Effector memory CD8-positive, alpha-beta T cell (primary cell): ENCODE measurements around the gene STX16.

Experiments used
- ATAC-seq: fragments of 150-1000 bp; cut with Tn5 transposase; replicated peaks from 2 replicates; pipeline ENCODE4 v1.10.0; 2021; ENCODE audit warnings: mild to moderate bottlenecking, moderate library complexity
- DNase-seq, 3 experiments: peaks; one replicate each; pipeline ENCODE4 v3.0.0; 2021
- H3K27ac Mint-ChIP-seq, 2 donors: one replicate each; pipeline ENCODE4 v1.8.0; 2022; ENCODE audit warnings: mild to moderate bottlenecking in 2 of 2, mixed read lengths in 2 of 2, moderate library complexity in 2 of 2
- H3K27me3 Mint-ChIP-seq, 2 donors: one replicate each; pipeline ENCODE4 v1.8.0; 2022; ENCODE audit warnings: mixed read lengths in 2 of 2
- H3K36me3 Mint-ChIP-seq: one replicate; pipeline ENCODE4 v1.8.0; 2022; ENCODE audit warnings: mild to moderate bottlenecking, moderate library complexity, mixed read lengths; ENCODE audit not compliant: insufficient read depth
- H3K4me1 Mint-ChIP-seq, 2 donors: one replicate each; pipeline ENCODE4 v1.8.0; 2022; ENCODE audit warnings: low read depth in 2 of 2, mixed read lengths in 2 of 2
- H3K4me3 Mint-ChIP-seq, 2 donors: one replicate each; pipeline ENCODE4 v1.8.0; 2022; ENCODE audit warnings: mild to moderate bottlenecking in 2 of 2, mixed read lengths in 2 of 2, moderate library complexity in 2 of 2
- H3K9me3 Mint-ChIP-seq, 2 donors: one replicate each; pipeline ENCODE4 v1.8.0; 2022; ENCODE audit warnings: mixed read lengths in 2 of 2

STX16 gene

GRCh38 chr20:58699623-58700107 lies 48.6 kb downstream of the STX16 start:
- Mint-ChIP-seq H3K36me3 (peaks cover 18% of the 10 kb centered on the region), H3K4me3 (no peak overlapping the region), H3K27me3 (no peaks in the 10 kb centered on the region), H3K9me3 (no peaks in the 10 kb centered on the region), H3K27ac (peak overlapping the region in 1 of 2 donors; percentile 82), H3K4me1 (peaks cover 0 to 8% of the 10 kb centered on the region in 2 donors)
- ATAC-seq (no peak), DNase-seq (no peak)

- H3K36me3 Mint-ChIP-seq = peaks cover 22% of the 10 kb centered on the region
- H3K27ac Mint-ChIP-seq = peak overlapping the region in 1 of 2 donors; percentile 82
- H3K4me3 Mint-ChIP-seq = no peak overlapping the region
- ATAC-seq (no peak), DNase-seq (no peak)
- H3K27me3 Mint-ChIP-seq = no peaks in the 10 kb centered on the region
- peaks cover 0 to 8% of the 10 kb centered on the region in 2 donors for H3K4me1 Mint-ChIP-seq
- no peaks in the 10 kb centered on the region for H3K9me3 Mint-ChIP-seq
Measured at GRCh38 chr20:58700121-58700821, 49.2 kb downstream of the STX16 start.

- H3K27ac Mint-ChIP-seq = no peak overlapping the region
- ATAC-seq (no peak), DNase-seq (no peak)
- H3K27me3 Mint-ChIP-seq = no peaks in the 10 kb centered on the region
- H3K9me3 Mint-ChIP-seq = no peaks in the 10 kb centered on the region
- H3K4me3 Mint-ChIP-seq = no peak overlapping the region
- peaks cover 0 to 8% of the 10 kb centered on the region in 2 donors for H3K4me1 Mint-ChIP-seq
- H3K36me3 Mint-ChIP-seq = peaks cover 22% of the 10 kb centered on the region
Measured at GRCh38 chr20:58700823-58701222, 49.7 kb downstream of the STX16 start.

- H3K36me3 Mint-ChIP-seq = peaks cover 22% of the 10 kb centered on the region
- no peaks in the 10 kb centered on the region for H3K9me3 Mint-ChIP-seq
- peaks cover 0 to 8% of the 10 kb centered on the region in 2 donors for H3K4me1 Mint-ChIP-seq
- no peaks in the 10 kb centered on the region for H3K27me3 Mint-ChIP-seq
- H3K27ac Mint-ChIP-seq = no peak overlapping the region
- DNase-seq (no peak), ATAC-seq (no peak)
- H3K4me3 Mint-ChIP-seq = no peak overlapping the region
Measured at GRCh38 chr20:58701431-58702160, 50.5 kb downstream of the STX16 start.

GRCh38 chr20:58702161-58702510 lies 51.1 kb downstream of the STX16 start:
- Mint-ChIP-seq H3K27ac (no peak overlapping the region), H3K9me3 (no peaks in the 10 kb centered on the region), H3K4me1 (peaks cover 0 to 8% of the 10 kb centered on the region in 2 donors), H3K36me3 (peaks cover 22% of the 10 kb centered on the region), H3K4me3 (no peak overlapping the region), H3K27me3 (no peaks in the 10 kb centered on the region)
- no peak for DNase-seq
- no peak for ATAC-seq

GRCh38 chr20:58702859-58703648 lies 52.0 kb downstream of the STX16 start:
- H3K36me3 Mint-ChIP-seq = peaks cover 22% of the 10 kb centered on the region
- DNase-seq (no peak), ATAC-seq (no peak)
- no peak overlapping the region for H3K4me3 Mint-ChIP-seq
- peaks cover 0 to 5% of the 10 kb centered on the region in 2 donors for H3K4me1 Mint-ChIP-seq
- H3K9me3 Mint-ChIP-seq = no peaks in the 10 kb centered on the region
- H3K27ac Mint-ChIP-seq = no peak overlapping the region
- H3K27me3 Mint-ChIP-seq = no peaks in the 10 kb centered on the region

- Mint-ChIP-seq H3K27me3 (no peaks in the 10 kb centered on the region), H3K36me3 (peaks cover 22% of the 10 kb centered on the region), H3K4me1 (peaks cover 0 to 3% of the 10 kb centered on the region in 2 donors), H3K27ac (no peak overlapping the region), H3K9me3 (no peaks in the 10 kb centered on the region), H3K4me3 (no peak overlapping the region)
- DNase-seq (no peak), ATAC-seq (no peak)
Measured at GRCh38 chr20:58703765-58704371, 52.8 kb downstream of the STX16 start.

- Mint-ChIP-seq H3K4me3 (no peak overlapping the region), H3K4me1 (peaks cover under 1 to 4% of the 10 kb centered on the region in 2 donors), H3K9me3 (no peaks in the 10 kb centered on the region), H3K36me3 (peaks cover 22% of the 10 kb centered on the region), H3K27me3 (no peaks in the 10 kb centered on the region), H3K27ac (peak overlapping the region in 1 of 2 donors; percentile 31)
- ATAC-seq = no peak
- DNase-seq = no peak
Measured at GRCh38 chr20:58705208-58705926, 54.3 kb downstream of the STX16 start.

- no peak overlapping the region for H3K27ac Mint-ChIP-seq
Measured at GRCh38 chr20:58706150-58706892, 55.2 kb downstream of the STX16 start.

GRCh38 chr20:58706975-58707681 lies 56.0 kb downstream of the STX16 start:
- Mint-ChIP-seq H3K27ac (no peak overlapping the region), H3K27me3 (no peaks in the 10 kb centered on the region), H3K4me3 (no peak overlapping the region), H3K4me1 (peaks cover 0 to 4% of the 10 kb centered on the region in 2 donors), H3K9me3 (no peaks in the 10 kb centered on the region), H3K36me3 (peaks cover 18% of the 10 kb centered on the region)
- no peak for ATAC-seq
- DNase-seq = peak in 1 of 3 experiments; percentile 0

More at GRCh38 chr20:58706150-58706892, 55.2 kb downstream of the STX16 start:
- H3K36me3 Mint-ChIP-seq = peaks cover 22% of the 10 kb centered on the region
- no peaks in the 10 kb centered on the region for H3K27me3 Mint-ChIP-seq
- H3K9me3 Mint-ChIP-seq = no peaks in the 10 kb centered on the region
- ATAC-seq (no peak), DNase-seq (peak in 1 of 3 experiments; percentile 0)
- H3K4me3 Mint-ChIP-seq = no peak overlapping the region
- H3K4me1 Mint-ChIP-seq = peaks cover 0 to 4% of the 10 kb centered on the region in 2 donors

GRCh38 chr20:58707770-58708169 lies 56.7 kb downstream of the STX16 start:
- Mint-ChIP-seq H3K4me3 (no peak overlapping the region), H3K4me1 (peaks cover 0 to 4% of the 10 kb centered on the region in 2 donors), H3K36me3 (peaks cover 12% of the 10 kb centered on the region), H3K27me3 (no peaks in the 10 kb centered on the region), H3K9me3 (no peaks in the 10 kb centered on the region), H3K27ac (no peak overlapping the region)
- no peak for ATAC-seq
- no peak for DNase-seq
